SU-DHL-6 (cell line): ENCODE results near the gene IGFBP7.

ENCODE experiments used
- CTCF ChIP-seq: fragments of 200-600 bp; sonication (generic); IDR thresholded peaks from one replicate; pipeline ENCODE4 v1.5.1; 2017; ENCODE audit warnings: antibody characterized with exemption, mild to moderate bottlenecking, low read length, moderate library complexity; ENCODE audit not compliant: insufficient read depth, poor library complexity, severe bottlenecking
- EZH2phosphoT487 ChIP-seq: fragments of 200-600 bp; sonication (generic), shearing (Covaris generic); conservative IDR thresholded peaks from 2 replicates; pipeline ENCODE4 v1.6.1; 2018; ENCODE audit warnings: mild to moderate bottlenecking, antibody characterized with exemption, low read length, moderate library complexity, mixed read lengths

DNA sequence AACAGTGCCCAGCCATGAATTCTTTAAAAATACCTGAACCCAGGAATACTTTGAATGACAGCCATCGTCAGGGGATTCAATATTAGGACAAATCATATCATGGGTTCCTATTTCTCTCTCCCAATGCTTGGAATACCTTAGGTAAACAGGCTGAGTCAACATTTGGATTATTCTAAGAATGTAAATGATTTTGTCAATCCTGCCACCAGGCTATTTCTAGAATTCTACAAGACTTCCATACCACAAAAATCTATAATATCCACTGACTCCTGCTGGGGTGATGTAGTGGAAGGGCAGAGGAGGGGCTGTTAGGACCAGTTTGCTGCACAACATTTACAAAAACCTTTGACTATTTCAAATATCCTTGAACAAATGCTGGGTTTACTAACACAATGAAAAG is 65.2 kb downstream of the IGFBP7 start:
- TF ChIP-seq CTCF (no peak), EZH2phosphoT487 (no peak)
